ENCODE measurements around the gene NCOA7. TPM values are rescaled to one million over a fixed set of nuclear protein-coding genes. Genes with fewer than 3 reads are reported as not detected.
"Not testable (repeated sequence)": the region's sequence is repeated elsewhere in the genome, so short reads cannot be mapped to it uniquely, and the experiment has no call there.

The NCOA7 gene
- total RNA-seq, 2 donors from 2014 or later, result 25.6 to 39.2 TPM

- ATAC-seq (no peak), DNase-seq (no peak)
- intact Hi-C loops (cut with DNase I, micrococcal nuclease), result no loop called here
These were observed 37.4 kb upstream of the NCOA7 start for GRCh38 chr6:125753218-125753936.

DNA sequence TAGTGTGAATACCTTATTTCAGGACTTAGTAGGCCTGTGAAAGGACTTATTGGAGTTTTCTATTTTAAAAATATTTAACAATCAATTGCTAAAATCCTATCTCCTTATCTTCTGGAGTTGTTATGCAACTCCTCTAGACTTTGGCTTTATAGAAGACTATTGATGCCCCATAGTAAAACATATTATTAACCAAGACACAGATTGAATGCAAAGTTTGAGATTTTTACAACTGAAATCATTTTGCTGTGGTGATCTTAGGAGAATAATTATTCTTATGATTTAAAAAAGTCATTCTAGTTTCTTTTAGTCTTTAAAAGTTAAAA is 36.9 kb upstream of the NCOA7 start:
- no peak for ATAC-seq
- intact Hi-C loops (cut with DNase I, micrococcal nuclease), result no loop called here
- DNase-seq, result no peak

GRCh38 chr6:125754566-125754965 is 36.2 kb upstream of the NCOA7 start:
- ATAC-seq (no peak), DNase-seq (no peak)
- intact Hi-C loops (cut with DNase I, micrococcal nuclease), result no loop called here

DNA sequence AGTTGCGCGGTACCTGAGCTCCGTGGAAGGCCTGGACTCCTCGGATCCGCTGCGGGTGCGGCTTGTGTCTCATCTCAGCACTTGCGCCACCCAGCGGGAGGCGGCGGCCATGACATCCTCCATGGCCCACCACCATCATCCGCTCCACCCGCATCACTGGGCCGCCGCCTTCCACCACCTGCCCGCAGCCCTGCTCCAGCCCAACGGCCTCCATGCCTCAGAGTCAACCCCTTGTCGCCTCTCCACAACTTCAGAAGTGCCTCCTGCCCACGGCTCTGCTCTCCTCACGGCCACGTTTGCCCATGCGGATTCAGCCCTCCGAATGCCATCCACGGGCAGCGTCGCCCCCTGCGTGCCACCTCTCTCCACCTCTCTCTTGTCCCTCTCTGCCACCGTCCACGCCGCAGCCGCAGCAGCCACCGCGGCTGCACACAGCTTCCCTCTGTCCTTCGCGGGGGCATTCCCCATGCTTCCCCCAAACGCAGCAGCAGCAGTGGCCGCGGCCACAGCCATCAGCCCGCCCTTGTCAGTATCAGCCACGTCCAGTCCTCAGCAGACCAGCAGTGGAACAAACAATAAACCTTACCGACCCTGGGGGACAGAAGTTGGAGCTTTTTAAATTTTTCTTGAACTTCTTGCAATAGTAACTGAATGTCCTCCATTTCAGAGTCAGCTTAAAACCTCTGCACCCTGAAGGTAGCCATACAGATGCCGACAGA is 31.4 kb upstream of the NCOA7 start:
- ATAC-seq (no peak), DNase-seq (peak in 1 of 2 donors; percentile 31)
- intact Hi-C loops (cut with DNase I, micrococcal nuclease), result no loop called here

DNA sequence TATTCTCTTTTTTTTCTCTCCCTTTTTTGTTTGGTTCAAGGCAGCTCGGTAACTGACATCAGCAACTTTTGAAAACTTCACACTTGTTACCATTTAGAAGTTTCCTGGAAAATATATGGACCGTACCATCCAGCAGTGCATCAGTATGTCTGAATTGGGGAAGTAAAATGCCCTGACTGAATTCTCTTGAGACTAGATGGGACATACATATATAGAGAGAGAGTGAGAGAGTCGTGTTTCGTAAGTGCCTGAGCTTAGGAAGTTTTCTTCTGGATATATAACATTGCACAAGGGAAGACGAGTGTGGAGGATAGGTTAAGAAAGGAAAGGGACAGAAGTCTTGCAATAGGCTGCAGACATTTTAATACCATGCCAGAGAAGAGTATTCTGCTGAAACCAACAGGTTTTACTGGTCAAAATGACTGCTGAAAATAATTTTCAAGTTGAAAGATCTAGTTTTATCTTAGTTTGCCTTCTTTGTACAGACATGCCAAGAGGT is 30.8 kb upstream of the NCOA7 start:
- ATAC-seq, result no peak

DNA sequence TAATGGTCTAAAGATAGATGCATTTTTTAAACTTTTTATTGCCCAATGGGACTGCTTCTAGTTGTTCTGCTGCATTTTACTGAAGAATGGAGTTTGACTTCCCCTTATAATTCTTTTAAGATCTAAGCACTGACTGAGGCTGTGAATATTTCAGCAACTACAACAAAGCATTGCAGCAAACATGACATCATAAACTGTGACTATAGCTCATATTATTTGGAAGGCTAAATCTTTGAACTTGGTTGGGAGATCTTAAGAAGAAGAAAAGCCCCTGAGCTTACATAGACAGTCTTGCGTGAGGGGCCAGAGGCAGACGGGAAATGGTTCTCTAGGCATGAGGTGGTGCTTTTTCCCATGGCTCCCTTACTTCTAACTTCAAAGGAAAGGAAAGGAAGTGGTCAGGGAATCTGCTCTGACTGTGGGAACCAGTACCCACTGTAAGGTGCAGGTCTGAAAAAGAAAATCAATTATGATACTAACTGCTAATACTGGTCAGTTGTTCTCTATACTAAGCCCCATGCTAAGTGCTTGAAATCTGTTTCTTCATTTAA is 26.6 kb upstream of the NCOA7 start:
- DNase-seq (no peak), ATAC-seq (no peak)
- intact Hi-C loops (cut with DNase I, micrococcal nuclease), result loop anchor here in 1 of 2 donors (10.0 kb wide), 1 partner anchor 449 kb away; no protein-coding TSS in a partner anchor

More for the DNA sequence above, 30.8 kb upstream of the NCOA7 start:
- DNase-seq, result no peak
- intact Hi-C loops (cut with DNase I, micrococcal nuclease), result loop anchor here in 1 of 2 donors (10.0 kb wide), 1 partner anchor 445 kb away; no protein-coding TSS in a partner anchor

DNA sequence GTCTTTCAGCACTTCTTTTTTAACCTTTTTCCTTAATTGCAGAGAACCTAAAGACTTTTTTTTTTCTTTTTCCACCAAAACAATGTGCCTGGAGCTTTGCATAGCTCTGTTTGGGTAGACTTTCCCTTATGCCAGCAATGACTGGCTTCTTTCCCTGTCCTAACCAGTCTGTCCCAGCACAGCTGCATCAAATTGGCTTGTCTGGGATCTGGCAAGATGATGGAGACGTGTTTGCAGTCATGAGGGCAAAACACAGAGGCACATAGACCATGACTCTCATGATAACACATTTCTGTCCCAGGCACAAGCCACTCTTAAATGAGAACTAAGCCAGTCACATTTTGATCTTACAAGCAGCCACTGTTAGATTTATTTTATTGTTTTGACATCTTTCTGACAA is 24.8 kb upstream of the NCOA7 start:
- ATAC-seq (no peak), DNase-seq (no peak)
- intact Hi-C loops (cut with DNase I, micrococcal nuclease), result loop anchor here (5.0 to 10.0 kb wide), 2 partner anchors 451 to 454 kb away; no protein-coding TSS in a partner anchor

DNA sequence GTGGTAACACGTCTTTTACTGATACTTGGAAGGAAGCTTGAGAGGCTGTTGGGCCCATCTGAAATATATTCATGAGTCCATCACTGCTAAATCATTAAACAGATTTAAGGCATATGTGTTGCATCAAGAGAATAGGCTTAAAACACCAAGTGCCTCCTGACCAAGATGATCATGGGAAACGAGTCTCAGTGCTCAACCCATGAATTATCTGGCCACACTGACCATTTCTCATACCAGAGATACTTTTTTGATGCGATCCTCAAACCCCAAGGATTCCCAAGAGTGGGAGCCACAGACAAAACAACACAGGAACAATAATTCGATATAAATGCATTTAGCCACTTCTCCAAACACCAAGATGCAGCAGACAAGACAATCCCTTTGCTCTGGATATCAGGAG is 24.1 kb upstream of the NCOA7 start:
- DNase-seq (no peak), ATAC-seq (no peak)
- intact Hi-C loops (cut with DNase I, micrococcal nuclease), result loop anchor here (5.0 to 10.0 kb wide), 2 partner anchors 452 to 454 kb away; no protein-coding TSS in a partner anchor

GRCh38 chr6:125769147-125769783 is 21.5 kb upstream of the NCOA7 start:
- intact Hi-C loops (cut with DNase I, micrococcal nuclease), result loop anchor here (5.0 to 10.0 kb wide), 2 partner anchors 454 to 457 kb away; no protein-coding TSS in a partner anchor
- ATAC-seq, result no peak
- DNase-seq, result no peak

DNA sequence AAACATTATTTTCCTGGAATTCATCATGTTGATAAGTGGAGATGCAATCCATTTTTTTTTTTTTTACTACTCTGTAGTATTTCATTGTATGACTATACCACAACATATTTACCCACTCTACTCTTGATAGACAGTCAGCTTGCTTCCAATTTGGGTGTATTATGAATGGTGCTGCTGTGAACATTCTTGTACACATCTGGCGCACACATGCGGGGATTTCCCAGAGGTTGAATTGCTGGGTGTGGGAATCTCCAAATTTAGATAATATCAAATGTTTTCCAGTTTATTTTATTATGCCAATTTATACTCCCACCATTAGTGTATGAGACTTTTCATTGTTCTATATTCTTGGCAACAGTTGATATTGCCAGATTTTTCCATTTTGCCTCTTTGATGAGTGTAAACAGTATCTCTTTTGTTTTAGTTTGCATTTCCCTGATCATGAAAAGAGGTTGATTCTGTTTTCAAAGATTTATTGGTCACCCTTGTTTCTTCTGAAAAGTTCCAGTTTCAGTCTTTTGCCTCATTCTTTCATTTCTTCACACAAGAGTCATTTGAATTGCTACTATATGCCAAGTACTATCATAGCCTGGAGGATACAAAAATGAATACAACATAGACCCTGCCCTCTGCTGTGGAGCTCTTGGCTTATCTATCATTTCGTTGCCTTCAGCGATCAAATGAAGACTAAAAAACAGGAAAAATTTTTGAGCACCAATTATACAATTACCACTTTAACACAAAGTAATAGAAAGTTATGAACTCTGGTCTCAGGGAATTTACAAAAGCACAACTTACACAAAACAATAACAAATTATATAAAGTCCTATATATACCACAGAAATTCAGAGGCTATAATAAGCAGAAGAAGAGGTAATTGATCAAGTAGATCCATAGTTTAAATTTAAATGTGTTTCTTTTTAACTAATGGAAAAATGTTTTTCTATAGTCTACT is 17.1 kb upstream of the NCOA7 start:
- no peak for DNase-seq
- no peak for ATAC-seq
- intact Hi-C loops (cut with DNase I, micrococcal nuclease), result no loop called here

DNA sequence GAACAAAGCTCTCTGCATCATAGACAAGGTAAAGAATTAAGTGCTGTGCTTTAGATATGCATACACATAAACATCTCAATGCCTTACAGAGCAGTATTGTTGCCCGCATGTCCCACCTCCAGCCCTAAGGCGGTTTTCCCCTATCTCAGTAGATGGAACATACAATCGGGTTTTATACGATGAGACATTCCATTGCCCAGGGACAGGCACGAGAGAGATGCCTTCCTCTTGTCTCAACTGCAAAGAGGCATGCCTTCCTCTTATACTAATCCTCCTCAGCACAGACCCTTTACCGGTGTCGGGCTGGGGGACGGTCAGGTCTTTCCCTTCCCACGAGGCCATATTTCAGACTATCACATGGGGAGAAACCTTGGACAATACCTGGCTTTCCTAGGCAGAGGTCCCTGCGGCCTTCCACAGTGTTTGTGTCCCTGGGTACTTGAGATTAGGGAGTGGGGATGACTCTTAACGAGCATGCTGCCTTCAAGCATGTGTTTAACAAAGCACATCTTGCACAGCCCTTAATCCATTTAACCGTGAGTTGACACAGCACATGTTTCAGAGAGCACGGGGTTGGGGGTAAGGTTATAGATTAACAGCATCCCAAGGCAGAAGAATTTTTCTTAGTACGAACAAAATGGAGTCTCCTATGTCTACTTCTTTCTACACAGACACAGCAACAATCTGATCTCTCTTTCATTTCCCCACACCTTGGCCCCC is 14.5 kb upstream of the NCOA7 start:
- not testable (repeated sequence) for DNase-seq, ATAC-seq
- intact Hi-C loops (cut with DNase I, micrococcal nuclease), result loop anchor here in 1 of 2 donors (5.0 kb wide), 1 partner anchor 469 kb away; no protein-coding TSS in a partner anchor

- ATAC-seq (peak; percentile 93), DNase-seq (peak; percentile 70 to 78)
- intact Hi-C loops (cut with DNase I, micrococcal nuclease), result loop anchor here in 1 of 2 donors (5.0 kb wide), 2 partner anchors 177 to 473 kb away; partner anchors contain the start of gene HINT3
These were observed 10.7 kb upstream of the NCOA7 start for GRCh38 chr6:125779924-125780539.

GRCh38 chr6:125780540-125781313 is 10.0 kb upstream of the NCOA7 start:
- intact Hi-C loops (cut with DNase I, micrococcal nuclease), result loop anchor here in 1 of 2 donors (5.0 kb wide), 1 partner anchor 177 kb away; the partner anchor contains the start of gene HINT3
- DNase-seq, result peak; percentile 49 to 64
- ATAC-seq, result peak; percentile 84

DNA sequence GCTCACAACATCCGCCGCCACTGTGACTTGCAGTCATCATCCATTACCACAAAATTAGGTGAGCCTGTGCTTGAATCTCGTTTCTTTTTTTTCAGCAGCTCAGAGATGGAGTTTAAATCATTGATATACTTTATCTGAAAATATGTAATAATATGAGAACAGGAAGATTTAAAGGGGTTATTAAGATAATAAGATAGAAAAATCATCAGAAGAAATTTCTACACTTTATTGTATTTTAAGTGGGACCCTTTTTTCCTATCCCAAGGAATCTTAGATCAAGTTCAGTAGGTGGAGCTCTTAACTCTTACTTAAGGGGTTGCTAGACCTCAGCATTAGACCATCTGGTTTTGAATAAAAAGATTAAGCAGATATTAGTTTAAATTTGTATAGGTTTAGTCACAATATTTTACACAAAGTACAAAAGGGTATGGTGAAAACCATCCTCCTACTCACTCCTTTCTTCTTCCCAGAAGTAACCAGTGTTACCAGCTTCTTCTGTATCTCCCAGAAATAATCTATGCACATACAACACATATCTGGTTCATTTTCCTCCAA is 9.4 kb upstream of the NCOA7 start:
- intact Hi-C loops (cut with DNase I, micrococcal nuclease), result loop anchor here in 1 of 2 donors (5.0 kb wide), 1 partner anchor 176 kb away; the partner anchor contains the start of gene HINT3
- ATAC-seq (no peak), DNase-seq (no peak)

DNA sequence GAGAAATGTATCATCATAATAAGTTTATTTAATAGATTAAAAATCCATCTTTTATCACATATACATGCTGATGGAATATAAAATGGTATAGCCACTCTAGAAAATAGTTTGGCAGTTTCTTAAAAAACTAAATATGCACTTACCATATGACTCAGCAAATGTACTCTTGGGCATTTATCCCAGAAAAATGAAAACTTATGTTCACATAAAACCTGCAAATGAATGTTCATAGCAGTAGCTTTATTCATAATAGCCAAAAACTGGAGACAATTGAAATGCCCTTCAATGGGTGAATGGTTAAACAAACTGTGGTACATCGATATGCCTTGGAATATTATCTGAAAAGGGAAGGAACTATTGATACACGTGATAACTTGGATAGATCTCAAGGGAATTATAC is 6.4 kb upstream of the NCOA7 start:
- intact Hi-C loops (cut with DNase I, micrococcal nuclease), result loop anchor here in 1 of 2 donors (5.0 kb wide), 1 partner anchor 173 kb away; the partner anchor contains the start of gene HINT3
- no peak for DNase-seq
- ATAC-seq, result no peak

DNA sequence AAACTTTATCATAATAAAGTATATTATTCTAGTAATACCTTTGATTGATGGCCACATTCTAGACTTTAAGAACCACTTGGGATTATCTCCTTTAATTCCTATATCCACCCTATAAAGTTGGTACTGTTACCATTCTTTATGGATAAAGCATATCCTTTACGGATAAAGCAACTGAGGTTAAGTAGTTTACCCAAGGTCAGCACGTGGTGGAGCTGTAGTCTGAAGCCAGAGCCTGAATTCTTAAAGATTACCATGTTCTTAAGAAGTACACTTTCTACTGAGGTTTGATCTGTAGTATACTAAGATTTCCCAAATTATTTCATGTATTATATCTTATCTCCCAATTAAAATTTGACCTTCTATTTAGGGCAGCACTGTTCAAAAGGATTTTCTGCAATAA is 3.0 kb upstream of the NCOA7 start:
- intact Hi-C loops (cut with DNase I, micrococcal nuclease), result no loop called here
- ATAC-seq (no peak), DNase-seq (no peak)

Data from left colon (tissue), 2 donors.